Heart right ventricle (tissue), 16 donors: Measurements from ENCODE around the gene GALNT14. TPM values are rescaled to one million over a fixed set of nuclear protein-coding genes. Genes with fewer than 3 reads are reported as not detected.

Source experiments
- ATAC-seq, 8 donors: fragments of 200-7000 bp; cut with Tn5 transposase; one replicate each; pipeline ENCODE4 v1.9.1; 2020; ENCODE audit warnings: mild to moderate bottlenecking in 8 of 8, moderate library complexity in 8 of 8, moderate number of reproducible peaks in 1 of 8
- DNase-seq, 2 donors: peaks; one replicate each; pipeline ENCODE4 v3.0.0-alpha.2; 2020
- H3K27ac ChIP-seq, 10 donors: fragments of 200-600 bp; sonication (generic) in 2 of 10; one replicate each; pipeline versions ENCODE4 v1.5.0 to v1.8.0; 2020 to 2022; ENCODE audit warnings: mild to moderate bottlenecking in 3 of 10
- H3K27me3 ChIP-seq, 7 donors: fragments of 200-600 bp; one replicate each; pipeline ENCODE4 v1.8.0; 2021 to 2022; ENCODE audit warnings: mild to moderate bottlenecking in 2 of 7
- H3K36me3 ChIP-seq, 9 donors: fragments of 200-600 bp; sonication (generic) in 1 of 9; one replicate each; pipeline versions ENCODE4 v1.5.0 to v1.8.0; 2020 to 2022; ENCODE audit warnings: mild to moderate bottlenecking in 2 of 9
- H3K4me1 ChIP-seq, 9 donors: fragments of 200-600 bp; sonication (generic) in 1 of 9; one replicate each; pipeline versions ENCODE4 v1.5.0 to v1.8.0; 2020 to 2022; ENCODE audit warnings: mild to moderate bottlenecking in 4 of 9
- H3K4me3 ChIP-seq, 10 donors: fragments of 200-600 bp; sonication (generic) in 2 of 10; one replicate each; pipeline versions ENCODE4 v1.5.0 to v1.8.0; 2020 to 2022; ENCODE audit warnings: mild to moderate bottlenecking in 7 of 10, moderate library complexity in 2 of 10
- H3K9me3 ChIP-seq, 11 donors: fragments of 200-600 bp in 10 of 11; sonication (generic) in 2 of 11; one replicate each; pipeline versions ENCODE4 v1.5.0 to v1.8.0; 2013 to 2022; ENCODE audit warnings: mild to moderate bottlenecking in 2 of 11, control low read depth in 1 of 11, moderate library complexity in 1 of 11
- WGBS, 2 donors: extraction: QIAGEN DNeasy Blood & Tissue Kit; methylation state at CpG; one replicate each; pipeline ENCODE4 v1.1.7; 2013; ENCODE audit warnings: inconsistent platforms in 1 of 2; 5-methylcytosine and 5-hydroxymethylcytosine counted together
- intact Hi-C, 10 donors: fragments of 100-400 bp; cut with DNase I; formaldehyde crosslinking; loops; one replicate each; pipeline versions ENCODE4 v1.11.1 to v1.14.2; 2022
- polyA plus RNA-seq, 2 donors: library from polyadenylated mRNA; stranded (reverse); fragments of 200-250 nt; gene quantifications; one replicate each; pipeline ENCODE4 v1.2.3, GENCODE V29; 2013
- total RNA-seq, 10 donors: library from RNA; stranded (reverse); fragmentation: NEBNext Ultra II Directional in 3 of 10; extraction: Animal tissue kit (Norgen Biotek cat#: 25700) in 3 of 10; gene quantifications; one replicate each; pipeline versions ENCODE4 v1.2.1 to v1.2.4, GENCODE V29; 2021 to 2023
- TF ChIP-seq, protein P1 (sequence below), 9 donors: fragments of 200-600 bp; sonication (generic) in 2 of 9; IDR thresholded peaks; one replicate each; pipeline versions ENCODE4 v1.5.0 to v1.8.0; 2021 to 2022; ENCODE audit warnings: antibody characterized with exemption in 9 of 9, mild to moderate bottlenecking in 5 of 9, moderate library complexity in 1 of 9
- donor health status: Arrhythmogenic right ventricular cardiomyopathy.
- donor health status: ischemic (EF 13 %, LVEDD 7.1; RV severe dilation, severe dysfunction).
- donor health status: healthy with polysubstance abuse.
- donor health status: DM: no; HTN: yes; CAD: no.
- donor health status: DM: no; HTN: no; CAD: no.
- donor health status: ischemic (EF 25% LVEDD 6.9; RV normal size, moderate dysfunction).
- donor health status: ischemic (EF 25% LVEDD 5.7; RV mildly dilated, moderate dysfunction).
- donor health status: healthy.
- donor health status: DM: yes; HTN: yes; CAD: no.
- donor health status: Ischemic cardiomyopathy.
- donor health status: ischemic (EF 35%, LVEDD 5.7; RV mildly dilated, moderate dysfunction).
- donor health status: nonischemic (EF 11% LVEDD 7.7; RV severe dilation, severe dysfunction).
- donor health status: DM: yes; HTN: yes; CAD: no.
- donor health status: PGD.
- donor health status: ischemic (EF 29% LVEDD 5.4; RV normal size, mild dysfunction).
- donor health status: nonischemic (EF 23%, LVEDD 6.1; RV moderate dilation, normal function).

The GALNT14 gene
- total and polyA plus RNA-seq, 12 donors, result 0.17 to 1.4 (median 0.63) TPM; not detected in 2

- ATAC-seq (no peak), DNase-seq (no peak)
- Histone ChIP-seq H3K4me3 (no peak overlapping the region), H3K36me3 (no peaks in the 10 kb centered on the region), H3K27me3 (peaks cover 0 to 7% (median 0%) of the 10 kb centered on the region in 7 donors), H3K4me1 (no peaks in the 10 kb centered on the region), H3K9me3 (no peaks in the 10 kb centered on the region), H3K27ac (no peak overlapping the region)
- intact Hi-C loops, result no loop called here
- TF ChIP-seq, protein P1, sequence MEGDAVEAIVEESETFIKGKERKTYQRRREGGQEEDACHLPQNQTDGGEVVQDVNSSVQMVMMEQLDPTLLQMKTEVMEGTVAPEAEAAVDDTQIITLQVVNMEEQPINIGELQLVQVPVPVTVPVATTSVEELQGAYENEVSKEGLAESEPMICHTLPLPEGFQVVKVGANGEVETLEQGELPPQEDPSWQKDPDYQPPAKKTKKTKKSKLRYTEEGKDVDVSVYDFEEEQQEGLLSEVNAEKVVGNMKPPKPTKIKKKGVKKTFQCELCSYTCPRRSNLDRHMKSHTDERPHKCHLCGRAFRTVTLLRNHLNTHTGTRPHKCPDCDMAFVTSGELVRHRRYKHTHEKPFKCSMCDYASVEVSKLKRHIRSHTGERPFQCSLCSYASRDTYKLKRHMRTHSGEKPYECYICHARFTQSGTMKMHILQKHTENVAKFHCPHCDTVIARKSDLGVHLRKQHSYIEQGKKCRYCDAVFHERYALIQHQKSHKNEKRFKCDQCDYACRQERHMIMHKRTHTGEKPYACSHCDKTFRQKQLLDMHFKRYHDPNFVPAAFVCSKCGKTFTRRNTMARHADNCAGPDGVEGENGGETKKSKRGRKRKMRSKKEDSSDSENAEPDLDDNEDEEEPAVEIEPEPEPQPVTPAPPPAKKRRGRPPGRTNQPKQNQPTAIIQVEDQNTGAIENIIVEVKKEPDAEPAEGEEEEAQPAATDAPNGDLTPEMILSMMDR (IDR thresholded peaks at IDR 0.05), result no peak
- WGBS, 2 donors, result 85 to 91% methylated on average over 9 of the region's 9 CpGs
These were observed 16.1 kb downstream of the GALNT14 start for GRCh38 chr2:31122133-31122532.

DNA sequence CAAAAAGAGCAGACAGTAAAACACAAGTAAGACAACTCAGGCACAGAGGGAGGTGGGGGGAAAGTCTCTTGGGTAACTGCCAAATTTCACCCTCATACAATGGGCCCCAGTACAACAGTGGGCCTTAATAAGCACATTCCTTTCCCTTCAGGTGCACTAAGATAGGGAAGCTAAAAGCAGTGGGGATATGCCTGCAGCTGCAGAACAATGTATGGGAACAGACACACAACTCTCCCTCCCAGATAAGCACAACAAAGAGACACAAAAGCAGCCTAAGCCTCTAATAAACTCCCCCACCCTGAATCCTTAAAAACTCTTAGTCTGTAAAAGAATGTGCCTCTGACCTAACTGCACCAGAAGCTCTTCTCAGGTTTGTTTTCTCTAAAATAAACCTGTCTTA, 24.5 kb downstream of the GALNT14 start:
- Histone ChIP-seq H3K4me1 (no peaks in the 10 kb centered on the region), H3K9me3 (no peaks in the 10 kb centered on the region), H3K27me3 (peaks cover 0 to 5% (median 0%) of the 10 kb centered on the region in 7 donors), H3K27ac (no peak overlapping the region), H3K36me3 (no peaks in the 10 kb centered on the region), H3K4me3 (no peak overlapping the region)
- intact Hi-C loops, result loop anchor here in 1 of 10 donors (5.0 kb wide), 1 partner anchor 1676 kb away; no protein-coding TSS in a partner anchor
- ATAC-seq, result no peak
- no peak for DNase-seq
- TF ChIP-seq, protein P1 (IDR thresholded peaks at IDR 0.05), result no peak

- no peak for ATAC-seq
- intact Hi-C loops, result loop anchor here in 1 of 10 donors (5.0 kb wide), 1 partner anchor 1675 kb away; no protein-coding TSS in a partner anchor
- no peak for DNase-seq
- TF ChIP-seq, protein P1 (IDR thresholded peaks at IDR 0.05), result no peak
- H3K27me3 ChIP-seq, result peaks cover 0 to 5% (median 0%) of the 10 kb centered on the region in 7 donors
- H3K9me3 ChIP-seq, result no peaks in the 10 kb centered on the region
- no peaks in the 10 kb centered on the region for H3K4me1 ChIP-seq
- no peak overlapping the region for H3K4me3 ChIP-seq
- H3K36me3 ChIP-seq, result no peaks in the 10 kb centered on the region
- 92 to 94% methylated on average over 3 of the region's 3 CpGs for WGBS, 2 donors
- H3K27ac ChIP-seq, result no peak overlapping the region
These were observed 25.7 kb downstream of the GALNT14 start for GRCh38 chr2:31112544-31112943.

DNA sequence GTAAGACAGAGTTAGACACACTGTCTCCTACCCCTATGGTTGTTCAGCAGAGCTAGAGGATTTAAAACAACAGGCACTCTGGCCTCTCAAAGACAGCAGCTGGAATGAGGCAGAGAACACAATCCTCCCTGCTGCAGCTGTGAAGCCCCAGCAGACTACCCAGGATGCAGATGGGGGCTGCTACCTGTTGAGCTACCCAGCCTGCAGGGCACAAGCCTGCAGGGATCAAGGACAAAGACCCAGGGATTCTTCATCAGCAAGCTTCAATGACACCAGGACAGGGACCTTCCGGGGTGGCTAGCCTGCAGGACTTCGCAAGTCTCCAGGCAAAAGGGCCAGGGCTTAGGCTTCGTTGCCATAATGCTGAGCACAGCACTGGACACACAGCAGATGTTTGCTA, 27.2 kb downstream of the GALNT14 start:
- 68 to 79% methylated on average over 3 of the region's 3 CpGs for WGBS, 2 donors
- TF ChIP-seq, protein P1 (IDR thresholded peaks at IDR 0.05), result no peak
- intact Hi-C loops, result loop anchor here in 1 of 10 donors (5.0 kb wide), 1 partner anchor 1674 kb away; no protein-coding TSS in a partner anchor

More for the DNA sequence above, 27.2 kb downstream of the GALNT14 start:
- Histone ChIP-seq H3K27me3 (peaks cover 0 to 5% (median 0%) of the 10 kb centered on the region in 7 donors), H3K27ac (no peak overlapping the region), H3K36me3 (no peaks in the 10 kb centered on the region), H3K9me3 (no peaks in the 10 kb centered on the region), H3K4me3 (no peak overlapping the region), H3K4me1 (no peaks in the 10 kb centered on the region)
- DNase-seq (no peak), ATAC-seq (no peak)
